GM12801 (cell line): ENCODE data around the gene NAA20.

Experiments used
- TF ChIP-seq, protein P1 (sequence below): IDR thresholded peaks from one replicate; pipeline ENCODE4 v1.5.1; 2011; ENCODE audit warnings: control low read depth; ENCODE audit not compliant: insufficient read length; ENCODE audit errors: extremely low read depth

Gene NAA20

DNA sequence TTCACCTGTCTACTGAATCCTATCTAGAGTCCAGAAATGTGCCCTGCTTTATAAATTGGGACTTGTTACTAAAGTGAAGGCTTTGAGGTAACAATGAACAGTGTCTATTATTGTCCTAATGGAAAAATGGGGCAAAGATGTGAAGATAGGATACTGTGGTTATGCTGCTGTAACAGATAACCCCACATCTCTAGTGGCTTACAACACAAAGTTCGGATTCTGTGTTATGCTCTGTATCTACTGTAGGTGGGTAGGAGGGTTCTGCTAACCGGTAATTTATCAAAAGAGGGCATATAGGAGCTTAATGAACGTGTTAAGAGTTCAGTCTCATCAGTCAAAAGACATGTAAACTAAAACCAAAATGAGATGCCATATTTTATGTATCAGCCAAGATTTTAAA, 6.2 kb downstream of the NAA20 start:
- TF ChIP-seq, protein P1, sequence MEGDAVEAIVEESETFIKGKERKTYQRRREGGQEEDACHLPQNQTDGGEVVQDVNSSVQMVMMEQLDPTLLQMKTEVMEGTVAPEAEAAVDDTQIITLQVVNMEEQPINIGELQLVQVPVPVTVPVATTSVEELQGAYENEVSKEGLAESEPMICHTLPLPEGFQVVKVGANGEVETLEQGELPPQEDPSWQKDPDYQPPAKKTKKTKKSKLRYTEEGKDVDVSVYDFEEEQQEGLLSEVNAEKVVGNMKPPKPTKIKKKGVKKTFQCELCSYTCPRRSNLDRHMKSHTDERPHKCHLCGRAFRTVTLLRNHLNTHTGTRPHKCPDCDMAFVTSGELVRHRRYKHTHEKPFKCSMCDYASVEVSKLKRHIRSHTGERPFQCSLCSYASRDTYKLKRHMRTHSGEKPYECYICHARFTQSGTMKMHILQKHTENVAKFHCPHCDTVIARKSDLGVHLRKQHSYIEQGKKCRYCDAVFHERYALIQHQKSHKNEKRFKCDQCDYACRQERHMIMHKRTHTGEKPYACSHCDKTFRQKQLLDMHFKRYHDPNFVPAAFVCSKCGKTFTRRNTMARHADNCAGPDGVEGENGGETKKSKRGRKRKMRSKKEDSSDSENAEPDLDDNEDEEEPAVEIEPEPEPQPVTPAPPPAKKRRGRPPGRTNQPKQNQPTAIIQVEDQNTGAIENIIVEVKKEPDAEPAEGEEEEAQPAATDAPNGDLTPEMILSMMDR = no peak

DNA sequence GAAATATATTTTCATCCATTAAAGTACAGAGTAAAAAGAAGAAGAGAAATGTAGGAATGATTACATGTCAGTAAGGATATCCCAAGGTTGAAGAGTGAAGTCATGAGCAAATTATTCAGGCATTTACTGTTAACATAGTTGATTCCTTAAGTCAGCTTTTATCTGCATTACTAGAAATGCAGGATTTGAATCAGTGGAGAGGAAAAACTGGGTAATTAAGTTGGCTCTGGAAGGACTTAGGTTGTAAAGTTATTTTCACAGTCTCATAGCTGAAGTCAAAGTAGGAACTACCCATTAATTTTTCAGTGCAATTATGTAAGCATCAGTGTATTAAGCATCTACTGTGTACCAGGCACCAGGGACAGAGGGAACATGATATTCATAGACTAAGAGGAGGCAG, 7.8 kb downstream of the NAA20 start:
- TF ChIP-seq, protein P1 = no peak

DNA sequence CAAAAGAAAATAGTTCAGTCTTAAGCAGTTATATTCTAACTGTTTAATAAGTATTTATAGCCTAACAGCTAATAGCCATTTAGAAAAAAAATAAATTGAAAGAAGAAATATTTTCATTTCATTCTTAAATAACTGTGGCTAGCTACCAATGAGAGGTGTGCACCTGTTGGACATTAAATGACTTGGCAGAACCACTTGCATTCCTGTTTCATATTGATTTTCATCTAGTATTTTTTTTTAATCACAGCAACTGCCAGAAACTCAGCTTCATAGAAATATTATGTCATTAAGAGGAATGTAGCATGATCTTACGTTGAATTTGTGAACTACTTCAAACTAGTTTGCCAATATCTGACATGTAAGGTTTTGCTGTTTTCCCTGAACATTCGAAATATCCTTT, 10.1 kb downstream of the NAA20 start:
- TF ChIP-seq, protein P1 = no peak

DNA sequence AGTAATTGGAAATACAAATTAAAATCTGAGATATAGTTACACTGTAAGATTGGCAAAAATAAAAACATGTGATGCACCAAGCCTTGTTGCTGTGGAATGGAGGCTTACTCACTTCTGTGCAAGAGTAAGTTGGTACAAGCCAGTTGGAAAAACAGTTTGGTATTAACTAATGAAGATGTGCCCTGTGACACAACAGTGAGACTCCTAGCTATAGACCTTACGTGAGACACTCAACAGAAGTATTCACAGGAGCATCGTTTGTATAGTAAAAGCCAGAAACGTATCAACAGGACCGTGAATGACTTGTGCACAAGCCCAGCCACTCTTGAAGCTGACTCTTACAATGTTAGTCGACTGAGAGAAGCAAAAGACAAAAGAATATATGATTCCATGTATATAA, 14.6 kb downstream of the NAA20 start:
- TF ChIP-seq, protein P1 = no peak

DNA sequence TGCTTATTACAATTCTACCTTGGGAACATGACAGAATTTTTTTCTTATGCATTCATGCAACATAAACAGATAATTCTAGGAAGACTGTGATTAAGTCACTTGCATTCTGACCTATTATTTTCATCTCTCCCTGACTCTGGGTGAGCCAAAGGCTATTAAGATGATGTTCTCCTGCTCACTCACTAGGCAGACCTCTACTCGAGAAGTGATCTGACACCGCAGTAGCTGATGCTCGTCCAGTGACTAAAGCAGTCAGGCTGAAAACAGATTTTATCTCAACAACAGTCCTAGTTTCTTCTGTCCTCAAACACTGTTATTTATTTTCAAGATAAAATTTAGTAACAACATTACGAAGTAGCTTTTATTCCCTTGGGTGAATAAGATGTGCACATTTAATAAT, 17.3 kb downstream of the NAA20 start:
- TF ChIP-seq, protein P1 = no peak

DNA sequence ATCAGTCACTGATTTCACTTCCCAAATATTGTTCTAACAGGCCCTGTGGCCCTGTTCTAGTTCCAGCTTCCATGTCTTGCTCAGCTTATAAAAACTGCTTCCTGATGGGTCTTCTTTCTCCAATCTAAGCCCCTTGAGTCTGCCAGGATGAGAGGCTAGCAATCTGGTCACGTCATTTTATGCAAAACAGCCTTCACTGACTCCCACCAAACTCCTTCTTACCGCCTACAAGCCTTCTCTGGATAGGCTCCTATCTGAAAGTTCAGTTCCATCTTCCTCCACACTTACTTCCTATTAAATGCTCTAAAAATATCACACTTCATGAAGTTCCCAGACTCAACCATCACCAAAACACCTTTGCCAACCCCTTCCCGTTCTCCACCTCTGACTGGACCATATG, 19.6 kb downstream of the NAA20 start:
- TF ChIP-seq, protein P1 = no peak

DNA sequence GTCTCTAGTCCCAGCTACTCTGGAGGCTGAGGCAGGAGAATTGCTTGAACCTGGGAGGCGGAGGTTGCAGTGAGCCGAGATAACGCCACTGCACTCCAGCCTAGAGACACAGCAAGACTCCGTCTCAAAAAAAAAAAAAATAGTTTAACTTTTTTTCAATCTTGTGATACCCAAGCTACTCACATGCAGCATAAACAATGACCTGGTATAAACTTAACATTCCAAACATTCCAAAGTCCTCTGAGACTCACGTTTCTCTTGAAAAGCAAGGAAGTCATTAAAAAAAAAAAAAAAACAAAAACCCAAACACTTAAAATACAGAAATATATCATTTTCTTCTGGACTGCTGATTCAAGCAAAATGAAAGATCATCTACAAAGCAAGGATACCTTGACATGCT, 20.8 kb downstream of the NAA20 start:
- TF ChIP-seq, protein P1 = no peak

DNA sequence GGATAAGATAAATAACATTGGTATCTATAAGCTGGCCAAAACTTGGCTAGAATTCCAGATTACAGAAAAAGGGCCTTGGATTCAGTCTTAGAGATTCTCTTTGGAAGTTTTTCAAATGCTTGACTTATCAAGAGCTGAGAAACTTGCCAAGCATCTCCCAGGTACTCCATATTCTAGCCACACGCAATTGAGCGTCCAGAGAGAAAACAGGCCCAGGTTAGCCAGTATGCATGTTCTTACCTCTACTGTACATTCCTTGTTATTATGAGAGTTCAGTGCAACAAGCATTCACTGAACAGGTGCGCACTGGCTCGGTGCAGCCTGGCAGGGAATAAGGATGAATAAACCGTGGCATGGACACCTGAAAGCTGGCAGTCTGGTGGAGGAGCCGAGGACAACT, 21.4 kb downstream of the NAA20 start:
- TF ChIP-seq, protein P1 = no peak
